SK-N-DZ (cell line): ENCODE data around the gene HECW1.
"Not testable (repeated sequence)": the region's sequence is repeated elsewhere in the genome, so short reads cannot be mapped to it uniquely, and the experiment has no call there.

Experiments used
- DNase-seq: peaks from one replicate; pipeline ENCODE4 v3.0.0-alpha.2; 2015; ENCODE audit warnings: low spot score

Gene HECW1

DNA sequence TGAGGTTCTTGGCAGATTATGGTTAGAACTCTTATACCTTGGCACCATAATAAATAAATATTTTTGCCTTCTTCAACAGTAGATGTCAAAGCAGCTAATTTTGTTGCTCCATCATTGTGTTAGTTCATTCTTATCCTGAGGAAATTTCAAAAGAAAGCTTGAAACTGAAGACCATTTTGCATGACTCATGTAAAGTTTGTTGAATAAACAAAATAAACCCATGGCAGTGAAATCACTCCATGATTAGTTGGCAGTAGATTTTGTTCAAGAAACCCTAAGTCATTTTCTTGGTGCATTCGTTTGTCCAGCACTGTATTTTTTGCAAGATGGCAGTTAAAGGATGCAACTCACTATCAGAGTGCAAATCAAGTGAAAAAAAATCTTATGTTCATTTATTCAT, 91.6 kb downstream of the HECW1 start:
- no peak for DNase-seq

DNA sequence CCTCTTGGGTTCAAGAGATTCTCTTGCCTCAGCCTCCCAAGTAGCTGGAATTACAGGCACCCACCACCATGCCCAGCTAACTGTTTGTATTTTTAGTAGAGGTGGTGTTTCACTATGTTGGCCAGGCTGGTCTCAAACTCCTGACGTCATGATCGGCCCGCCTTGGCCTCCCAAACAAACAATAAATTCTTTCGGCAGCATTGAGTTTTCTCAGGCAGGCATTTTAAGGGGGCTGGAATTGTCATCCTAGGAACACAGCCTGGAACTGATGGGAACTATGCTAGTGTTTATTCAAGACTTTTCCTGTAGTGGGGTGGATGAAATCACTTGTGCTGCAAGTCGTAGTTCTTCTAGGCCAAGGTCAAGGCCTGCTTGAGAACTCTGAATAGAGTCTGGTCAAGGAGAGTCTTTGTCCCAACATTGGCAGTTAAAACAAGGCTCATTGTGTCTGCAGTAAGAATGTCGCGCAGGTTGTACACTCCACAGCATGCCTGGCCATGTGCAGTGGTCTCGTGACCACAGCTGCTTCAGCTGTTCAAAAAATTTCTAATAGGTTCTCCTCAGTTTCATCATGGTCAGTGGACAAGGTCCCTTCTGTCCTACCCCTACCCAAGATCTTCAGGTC, 92.8 kb downstream of the HECW1 start:
- DNase-seq: no peak

DNA sequence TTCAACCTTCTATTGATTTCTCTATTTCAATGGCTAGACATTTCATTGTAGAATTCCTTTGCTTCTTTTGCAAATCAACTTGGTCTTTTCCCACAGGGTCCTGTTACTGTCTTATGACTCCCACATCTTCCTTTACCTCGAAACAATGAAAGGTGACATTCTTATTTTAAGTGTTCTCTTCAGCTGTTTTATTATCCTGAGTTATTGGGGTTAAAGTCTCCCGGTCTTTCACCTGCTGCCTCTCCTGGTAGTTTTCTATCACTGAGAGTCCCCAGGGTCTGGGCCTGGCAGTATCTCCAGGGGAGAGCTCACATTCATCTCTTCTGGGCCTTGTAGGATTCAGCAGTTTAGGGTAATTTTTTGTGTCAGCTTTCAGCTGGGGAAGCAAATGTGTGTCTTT, 95.8 kb downstream of the HECW1 start:
- DNase-seq: no peak

- not testable (repeated sequence) for DNase-seq
Observed at GRCh38 chr7:43210539-43210938, 98.1 kb downstream of the HECW1 start.

DNA sequence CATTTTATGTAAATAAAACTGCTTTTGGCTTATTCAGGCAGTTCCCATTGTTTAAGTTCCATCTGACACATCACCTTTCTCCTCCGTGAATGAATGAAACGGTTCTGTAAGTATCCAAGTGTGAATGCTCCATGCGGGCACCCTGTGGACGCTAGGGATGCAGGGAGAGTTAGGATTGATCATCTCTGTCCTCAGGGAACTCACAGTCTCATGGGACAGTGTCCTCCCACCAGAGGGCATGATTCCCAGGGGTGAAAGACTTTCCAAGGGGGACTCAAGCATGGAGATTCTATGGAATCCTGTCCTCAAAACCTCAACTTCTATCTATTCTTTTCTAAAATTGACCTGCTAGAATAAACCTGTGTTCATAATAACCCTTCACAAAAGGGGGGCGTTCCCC, 98.8 kb downstream of the HECW1 start:
- DNase-seq: no peak

DNA sequence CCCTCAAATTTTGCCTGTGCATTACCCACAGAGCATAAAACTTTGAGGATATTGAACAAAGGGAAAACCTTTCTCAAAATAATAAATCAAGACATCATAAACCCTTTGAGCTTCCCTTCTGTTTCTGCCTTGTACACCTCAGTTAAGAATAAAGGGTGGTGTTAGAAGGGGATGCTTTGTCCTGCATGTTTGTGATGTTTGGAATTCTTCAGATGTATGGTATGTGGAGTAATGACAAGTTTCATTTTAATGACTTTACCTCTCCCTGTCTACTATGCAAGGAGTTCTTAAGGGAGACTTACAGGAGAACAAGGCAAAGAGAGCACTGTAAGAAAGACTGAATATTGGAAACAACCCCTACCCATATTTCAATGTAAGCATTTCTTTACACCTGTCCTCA, 99.2 kb downstream of the HECW1 start:
- DNase-seq: no peak

DNA sequence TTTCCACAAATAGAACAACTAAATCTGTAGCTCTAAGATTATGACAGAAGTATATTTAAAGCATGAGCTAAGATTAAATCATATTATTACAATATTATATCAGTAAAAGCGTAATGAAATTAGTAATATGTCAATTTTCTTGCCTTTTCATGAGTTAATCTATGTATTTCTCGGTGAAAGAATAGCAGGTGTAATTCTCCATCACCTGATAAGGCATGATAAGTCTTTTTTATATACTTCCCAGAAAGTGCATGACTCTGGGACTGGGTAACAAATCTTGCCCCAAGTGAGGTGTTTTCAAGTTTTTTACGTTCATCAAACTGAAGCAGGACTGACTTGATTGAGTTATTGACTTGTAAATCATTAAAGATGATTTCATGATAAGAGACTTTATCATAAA, 100.5 kb downstream of the HECW1 start:
- DNase-seq: no peak

- no peak for DNase-seq
Observed at GRCh38 chr7:43215061-43215460, 102.6 kb downstream of the HECW1 start.

- no peak for DNase-seq
Observed at GRCh38 chr7:43217055-43217454, 104.6 kb downstream of the HECW1 start.

- not testable (repeated sequence) for DNase-seq
Observed at GRCh38 chr7:43218901-43219300, 106.5 kb downstream of the HECW1 start.

DNA sequence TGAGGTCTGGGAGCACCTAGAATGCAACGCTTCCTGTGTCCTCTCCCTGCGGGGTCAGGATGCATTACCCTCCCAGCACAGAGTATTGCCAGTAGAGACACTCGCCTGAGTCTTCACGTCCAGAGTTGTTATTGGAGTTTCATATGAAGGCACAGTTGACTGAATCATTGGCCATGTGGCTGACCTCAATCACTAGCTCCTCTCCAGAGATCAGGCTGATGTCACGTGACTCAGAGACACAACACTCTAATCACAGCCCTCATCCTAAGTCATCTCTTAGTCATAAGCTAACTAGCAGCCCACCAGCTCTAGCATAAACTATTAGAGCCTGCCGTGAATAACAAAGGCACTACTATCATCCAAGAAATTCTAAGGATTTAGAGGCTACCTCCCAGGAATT, 107.8 kb downstream of the HECW1 start:
- DNase-seq: no peak

GRCh38 chr7:43220742-43221141, 108.3 kb downstream of the HECW1 start:
- no peak for DNase-seq

- no peak for DNase-seq
Observed at GRCh38 chr7:43229801-43230200, 117.4 kb downstream of the HECW1 start.

- DNase-seq: no peak
Observed at GRCh38 chr7:43232366-43232765, 119.9 kb downstream of the HECW1 start.

GRCh38 chr7:43234073-43234472, 121.6 kb downstream of the HECW1 start:
- DNase-seq: no peak

GRCh38 chr7:43234968-43235367, 122.5 kb downstream of the HECW1 start:
- no peak for DNase-seq

DNA sequence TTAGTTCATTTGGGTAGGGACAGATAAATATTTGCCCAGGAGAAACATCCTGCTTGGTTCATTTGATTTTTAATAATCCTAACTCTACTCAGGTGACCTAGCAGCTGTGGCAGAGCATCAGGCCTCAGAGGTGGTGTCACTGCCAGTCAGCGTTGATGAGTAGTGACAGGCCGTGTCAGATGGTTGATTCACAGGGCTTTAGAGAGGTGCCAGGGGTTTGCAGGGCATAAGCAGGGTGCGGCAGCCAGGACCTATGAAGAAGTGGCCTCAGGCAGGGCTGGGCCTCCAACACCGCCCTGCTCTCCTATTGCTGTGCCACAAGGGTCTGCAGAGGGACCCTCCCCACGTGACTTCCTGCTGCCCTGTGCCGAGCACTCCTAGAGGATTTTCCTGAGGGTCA, 128.1 kb downstream of the HECW1 start:
- DNase-seq: no peak

DNA sequence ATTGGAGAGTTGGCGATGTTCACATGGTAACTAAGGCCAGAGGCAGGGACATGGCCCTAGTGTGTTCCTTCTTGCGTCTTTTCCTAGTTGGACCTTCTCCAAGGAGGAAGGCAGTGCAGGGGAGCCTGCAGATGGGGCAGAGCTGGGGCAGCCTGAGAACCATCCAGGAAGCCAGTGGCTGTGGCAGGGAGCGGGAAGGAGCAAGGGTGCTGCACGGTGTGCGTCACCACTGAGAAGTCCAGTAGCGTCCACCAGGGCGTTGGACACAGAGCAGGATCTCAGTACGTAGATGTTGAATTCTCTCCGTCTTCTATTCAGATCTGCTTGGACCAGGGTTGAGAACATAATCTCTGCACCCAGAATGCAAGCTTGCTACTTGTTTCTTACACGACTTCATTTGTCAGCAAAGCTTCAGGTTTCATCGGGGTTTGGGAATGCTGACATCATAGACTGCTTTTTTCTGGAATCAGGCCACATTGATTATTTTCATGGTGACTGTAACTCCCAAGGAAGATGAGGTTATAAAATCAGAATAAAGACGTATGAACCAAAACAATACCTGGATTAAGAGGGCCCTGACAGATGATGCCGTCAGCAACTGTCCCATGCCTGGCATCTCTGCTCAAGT, 130.3 kb downstream of the HECW1 start:
- DNase-seq: no peak

GRCh38 chr7:43244232-43244631, 131.8 kb downstream of the HECW1 start:
- DNase-seq: no peak

DNA sequence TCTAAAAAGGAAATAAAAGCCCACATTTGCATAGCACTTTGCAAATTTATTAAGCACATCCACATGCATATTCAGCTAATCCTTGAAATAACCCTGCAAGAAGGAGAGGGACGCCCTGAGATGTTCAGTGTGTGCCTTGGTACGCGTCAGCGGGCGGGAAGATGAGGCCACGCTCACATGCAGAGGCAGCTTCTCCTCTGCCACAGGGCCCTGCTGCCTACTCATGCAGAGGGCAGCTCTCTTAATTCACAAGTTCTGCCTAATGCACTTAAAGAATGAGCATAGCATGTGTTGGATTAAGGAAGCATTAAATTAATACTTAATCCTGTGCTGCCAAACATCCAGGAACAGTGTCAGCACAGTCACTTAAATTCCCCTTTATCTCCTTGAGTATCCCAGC, 132.3 kb downstream of the HECW1 start:
- DNase-seq: no peak

GRCh38 chr7:43247757-43248156, 135.3 kb downstream of the HECW1 start:
- DNase-seq: no peak

DNA sequence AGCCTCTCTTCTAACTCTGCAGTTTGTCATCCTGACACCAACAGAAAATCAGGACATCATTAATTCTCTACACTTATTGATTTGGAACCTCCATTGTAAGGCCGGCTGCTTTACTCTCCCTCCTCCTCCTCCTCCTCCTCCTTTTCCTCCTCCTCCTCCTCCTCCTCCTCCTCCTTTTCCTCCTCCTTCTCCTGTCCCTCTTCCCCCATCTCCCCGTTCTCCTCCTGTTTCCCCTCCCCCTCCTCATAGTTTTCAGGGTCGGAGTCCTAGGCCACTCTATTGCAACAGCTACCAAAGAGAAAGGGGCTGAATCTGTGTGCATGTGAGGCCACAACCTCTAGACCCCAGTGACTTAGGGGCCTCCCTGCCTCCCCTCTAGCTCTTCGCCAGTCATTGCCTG, 136.1 kb downstream of the HECW1 start:
- no peak for DNase-seq

GRCh38 chr7:43248961-43249822, 136.7 kb downstream of the HECW1 start:
- no peak for DNase-seq
